Endothelial cell of umbilical vein (primary cell): Measurements from ENCODE around the gene ZC3H7A. TPM values are rescaled to one million over a fixed set of nuclear protein-coding genes. Genes with fewer than 3 reads are reported as not detected.

Experiments used
- BruUV-seq: library from RNA; stranded (reverse); fragments of 400-500 nt; replicated peaks from 2 replicates; lab custom pipeline; 2021; lab: Mats Ljungman, UMichigan
- CTCF ChIA-PET: fragments of 300-600, 350-600 bp; sonication (Branson Sonifier 250); formaldehyde crosslinking; loops from one replicate; lab custom pipeline; 2021; ENCODE audit warnings: antibody characterized with exemption, inconsistent platforms; lab: Charles Lee
- POLR2A ChIA-PET: fragments of 300-600, 350-600 bp; sonication (Branson Sonifier 250); formaldehyde crosslinking; loops from one replicate; lab custom pipeline; 2021; ENCODE audit warnings: antibody characterized with exemption, inconsistent platforms; lab: Charles Lee
- DNase-seq: peaks from one replicate; pipeline ENCODE4 v3.0.0-alpha.2; 2011; ENCODE audit warnings: low read depth, low spot score
- FAIRE-seq: peaks from 2 replicates; lab custom pipeline; 2011; peaks lifted over from hg19 to GRCh38; lab: Jason Lieb, UNC
- H2AFZ ChIP-seq: 2 replicates; pipeline ENCODE4 v1.6.0; 2012; ENCODE audit warnings: low read depth, low read length, control low read depth, inconsistent platforms
- H3K27ac ChIP-seq: 2 replicates; pipeline ENCODE4 v1.5.1; 2011; ENCODE audit warnings: low read depth, mild to moderate bottlenecking, control low read depth, low read length, moderate library complexity; ENCODE audit not compliant: insufficient read depth
- H3K27me3 ChIP-seq, 2 experiments: 2 replicates each; pipeline versions ENCODE4 v1.6.0 to v1.6.1; 2011; ENCODE audit warnings: low read length in 2 of 2, mixed read lengths in 1 of 2; ENCODE audit not compliant: control insufficient read depth in 2 of 2, insufficient read depth in 2 of 2
- H3K36me3 ChIP-seq, 2 experiments: 2 replicates in 1 of 2; 3 replicates in 1 of 2; pipeline ENCODE4 v1.5.1; 2011; ENCODE audit warnings: low read length in 2 of 2, mild to moderate bottlenecking in 1 of 2, moderate library complexity in 1 of 2; ENCODE audit not compliant: control insufficient read depth in 2 of 2, insufficient read depth in 2 of 2; ENCODE audit errors: extremely low read depth in 1 of 2
- H3K4me1 ChIP-seq: 3 replicates; pipeline ENCODE4 v1.5.1; 2011; ENCODE audit warnings: mild to moderate bottlenecking, low read length; ENCODE audit not compliant: control insufficient read depth, insufficient read depth; ENCODE audit errors: extremely low read depth
- H3K4me2 ChIP-seq: 2 replicates; pipeline ENCODE4 v1.6.1; 2011; ENCODE audit warnings: low read length, control low read depth, mixed read lengths; ENCODE audit not compliant: insufficient read depth
- H3K4me3 ChIP-seq, 3 experiments: fragments of 200-600 bp in 1 of 3; sonication (generic), shearing (Covaris generic) in 1 of 3; replicated peaks in 1 of 3; 2 replicates each; pipeline ENCODE4 v1.5.1; 2011 to 2016; ENCODE audit warnings: control low read depth in 3 of 3, low read length in 3 of 3, mild to moderate bottlenecking in 2 of 3, inconsistent platforms in 1 of 3, low read depth in 1 of 3, moderate library complexity in 1 of 3; ENCODE audit not compliant: insufficient read depth in 1 of 3
- H3K79me2 ChIP-seq: 2 replicates; pipeline ENCODE4 v1.6.0; 2012; ENCODE audit warnings: low read length, inconsistent platforms; ENCODE audit not compliant: control insufficient read depth, insufficient read depth
- H3K9ac ChIP-seq: replicated peaks from 2 replicates; pipeline ENCODE3; 2011; ENCODE audit warnings: low read length, control low read depth; ENCODE audit not compliant: insufficient read depth; ENCODE audit errors: extremely low read depth
- H3K9me1 ChIP-seq: replicated peaks from 3 replicates; pipeline ENCODE4 v1.6.0; 2011; ENCODE audit warnings: mild to moderate bottlenecking, low read length; ENCODE audit not compliant: control insufficient read depth, insufficient read depth; ENCODE audit errors: extremely low read depth
- H3K9me3 ChIP-seq: replicated peaks from 2 replicates; pipeline ENCODE4 v1.5.1; 2012; ENCODE audit warnings: low read length, inconsistent platforms; ENCODE audit not compliant: control insufficient read depth, insufficient read depth
- H4K20me1 ChIP-seq: replicated peaks from 2 replicates; pipeline ENCODE3; 2011; ENCODE audit warnings: mild to moderate bottlenecking, low read length; ENCODE audit not compliant: control insufficient read depth, insufficient read depth; ENCODE audit errors: extremely low read depth
- CTCF ChIP-seq, 2 donors: IDR thresholded peaks; 1 replicate in 1 of 2; 2 replicates in 1 of 2; pipeline ENCODE4 v1.5.1; 2011; ENCODE audit warnings: low read length in 2 of 2, mild to moderate bottlenecking in 2 of 2, moderate library complexity in 2 of 2, control low read depth in 1 of 2, inconsistent platforms in 1 of 2, low read depth in 1 of 2; ENCODE audit not compliant: insufficient read depth in 1 of 2; ENCODE audit errors: extremely low read depth in 1 of 2
- EZH2 ChIP-seq: IDR thresholded peaks from 2 replicates; pipeline ENCODE4 v1.6.1; 2012; ENCODE audit warnings: borderline replicate concordance, low read depth, mild to moderate bottlenecking, moderate library complexity, low read length, inconsistent platforms; ENCODE audit not compliant: severe bottlenecking
- FOS ChIP-seq: IDR thresholded peaks from 2 replicates; pipeline ENCODE4 v1.6.1; 2011; ENCODE audit warnings: mild to moderate bottlenecking, low read length, moderate library complexity, borderline replicate concordance; ENCODE audit not compliant: insufficient read depth
- GATA2 ChIP-seq: IDR thresholded peaks from 2 replicates; pipeline ENCODE4 v1.7.0; 2011; ENCODE audit warnings: low read depth, mild to moderate bottlenecking, moderate library complexity, mixed read lengths, low read length; ENCODE audit not compliant: insufficient read length, insufficient read depth
- JUN ChIP-seq: IDR thresholded peaks from 2 replicates; pipeline ENCODE4 v1.6.1; 2011; ENCODE audit warnings: borderline replicate concordance, low read depth; ENCODE audit not compliant: insufficient read length, insufficient read depth
- MYC ChIP-seq: IDR thresholded peaks from one replicate; pipeline ENCODE4 v1.6.1; 2011; ENCODE audit warnings: mild to moderate bottlenecking, low read depth, low read length
- POLR2A ChIP-seq: IDR thresholded peaks from 2 replicates; pipeline ENCODE4 v1.6.1; 2012; ENCODE audit warnings: low read depth, mild to moderate bottlenecking, control low read depth, low read length
- POLR2AphosphoS5 ChIP-seq: IDR thresholded peaks from 2 replicates; pipeline ENCODE4 v1.6.1; 2012; ENCODE audit warnings: low read depth, mild to moderate bottlenecking, control low read depth, low read length, moderate library complexity; ENCODE audit not compliant: insufficient read depth
- dilution Hi-C: fragments of 300-500 bp; cut with MboI; formaldehyde crosslinking; loops from one replicate; pipeline ENCODE4 v1.15.0; 2019; ENCODE audit warnings: low sequenced_read_pairs; ENCODE audit not compliant: extremely low pct_ligation_motif_present
- intact Hi-C: fragments of 100-400 bp; cut with micrococcal nuclease; formaldehyde crosslinking; loops from one replicate; pipeline ENCODE4 v1.10.0; 2022
- polyA plus RNA-seq, 4 experiments: library from polyadenylated mRNA; depleted of rRNA in 3 of 4; stranded (reverse) in 3 of 4; unstranded in 1 of 4; fragments of >200 nt; gene quantifications; 2 replicates each; pipeline versions ENCODE4 v1.2.1 to v1.2.3, GENCODE V29; 2011 to 2012; ENCODE audit warnings: missing spikeins in 1 of 4
- total RNA-seq: library from RNA; stranded (reverse); gene quantifications from 2 replicates; pipeline ENCODE4 v1.2.3, GENCODE V29; 2021
- TF ChIP-seq, protein P1 (sequence below): IDR thresholded peaks from 2 replicates; pipeline ENCODE4 v1.6.1; 2011; ENCODE audit not compliant: insufficient read depth, insufficient read length

ZC3H7A gene
- total and polyA plus RNA-seq, 2 donors (not counting 3 experiments of a cell fraction or from before 2014, with no cell fraction given) = 44.1 to 78.0 TPM

DNA sequence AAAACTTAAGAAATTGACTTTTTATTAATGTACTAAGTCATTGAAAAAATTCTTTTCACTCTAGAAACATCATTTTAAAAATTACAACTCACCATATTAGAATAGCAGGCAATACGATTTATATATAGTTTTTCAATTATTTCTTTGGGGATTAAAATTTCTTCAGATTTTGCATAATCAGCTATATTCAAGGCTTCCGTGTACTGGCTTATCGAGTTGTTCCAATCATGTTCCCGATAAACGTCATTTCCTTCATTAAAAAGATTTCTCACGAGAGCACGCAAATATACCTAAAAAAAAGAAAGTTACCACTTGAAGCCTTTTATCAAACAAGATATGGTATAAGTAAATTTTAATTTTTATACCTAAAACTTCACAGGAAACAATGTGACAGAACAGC is 18.0 kb downstream of the ZC3H7A start:
- TF ChIP-seq EZH2 = no peak
- TF ChIP-seq MYC = no peak
- TF ChIP-seq GATA2 = no peak
- TF ChIP-seq CTCF (IDR thresholded peaks at IDR 0.05; ENCODE audit: extremely low read depth in 1 of 2, insufficient read depth in 1 of 2, low read depth in 1 of 2, low read length in 2 of 2) = no peak
- no peak for TF ChIP-seq POLR2AphosphoS5
- TF ChIP-seq JUN = no peak
- TF ChIP-seq, protein P1, sequence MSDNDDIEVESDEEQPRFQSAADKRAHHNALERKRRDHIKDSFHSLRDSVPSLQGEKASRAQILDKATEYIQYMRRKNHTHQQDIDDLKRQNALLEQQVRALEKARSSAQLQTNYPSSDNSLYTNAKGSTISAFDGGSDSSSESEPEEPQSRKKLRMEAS = no peak
- no peak for TF ChIP-seq FOS
- no peak for TF ChIP-seq POLR2A
- dilution Hi-C loops (no loop called here), intact Hi-C loops (no loop called here)
- ChIA-PET POLR2A (no interaction called here), CTCF (no interaction called here)
- peaks cover 7 to 18% of the 10 kb centered on the region in 2 experiments for H3K36me3 ChIP-seq
- no peaks in the 10 kb centered on the region for H3K9me1 ChIP-seq
- peaks cover 25% of the 10 kb centered on the region for H3K4me1 ChIP-seq
- H3K79me2 ChIP-seq = peaks cover 43% of the 10 kb centered on the region
- H2AFZ ChIP-seq = no peak overlapping the region
- no peaks in the 10 kb centered on the region for H4K20me1 ChIP-seq
- H3K27ac ChIP-seq = no peak overlapping the region
- H3K4me3 ChIP-seq = no peak overlapping the region
- H3K9me3 ChIP-seq = no peaks in the 10 kb centered on the region
- DNase-seq = no peak
- H3K9ac ChIP-seq = no peak overlapping the region
- H3K27me3 ChIP-seq = no peaks in the 10 kb centered on the region
- no peak overlapping the region for H3K4me2 ChIP-seq
- BruUV-seq = no TSS peak
- no peak for FAIRE-seq
